K562 (cell line): ENCODE measurements around the gene RPS19. TPM values are rescaled to one million over a fixed set of nuclear protein-coding genes. Genes with fewer than 3 reads are reported as not detected.

Source experiments
- ARID1B ChIP-seq: fragments of 450-650 bp; IDR thresholded peaks from 2 replicates; pipeline ENCODE4 v1.6.1; 2016; ENCODE audit warnings: antibody characterized with exemption, mild to moderate bottlenecking, inconsistent platforms
- BMI1 ChIP-seq: fragments of 150-350 bp; IDR thresholded peaks from 2 replicates; pipeline ENCODE4 v1.6.1; 2014; ENCODE audit warnings: low read length
- E2F1 ChIP-seq: sonication (generic); formaldehyde crosslinking; IDR thresholded peaks from 2 replicates; pipeline ENCODE4 v1.8.1; 2023; ENCODE audit warnings: mild to moderate bottlenecking, missing genetic modification reagents, moderate library complexity
- EHMT2 ChIP-seq: fragments of 450-650 bp; IDR thresholded peaks from 2 replicates; pipeline ENCODE4 v1.6.1; 2018; ENCODE audit warnings: antibody characterized with exemption
- FOXJ2 ChIP-seq: fragments of 200-800 bp; sonication (Bioruptor generic); IDR thresholded peaks from 2 replicates; pipeline ENCODE4 v1.6.1; 2016; ENCODE audit warnings: missing genetic modification characterization, missing compliant biosample characterization
- FUS ChIP-seq: fragments of 200-400 bp; formaldehyde crosslinking; optimal IDR thresholded peaks from 2 replicates; pipeline ENCODE3; 2017; ENCODE audit warnings: low read depth, low read length
- KDM5B ChIP-seq: fragments of 200-600 bp; sonication (generic); IDR thresholded peaks from 2 replicates; pipeline ENCODE4 v1.6.1; 2012; ENCODE audit warnings: low read depth, mild to moderate bottlenecking, moderate library complexity, low read length, control low read depth, inconsistent platforms; ENCODE audit not compliant: insufficient replicate concordance
- MTF1 ChIP-seq: fragments of 250-450 bp; sonication (Bioruptor Pico); IDR thresholded peaks from 2 replicates; pipeline ENCODE4 v1.9.0; 2021; ENCODE audit warnings: moderate library complexity, mild to moderate bottlenecking, inconsistent platforms, borderline replicate concordance
- NBN ChIP-seq: fragments of 450-650 bp; IDR thresholded peaks from 2 replicates; pipeline ENCODE4 v1.6.1; 2016; ENCODE audit warnings: low read depth, mild to moderate bottlenecking
- NR2C2 ChIP-seq, 2 experiments: fragments of 200-800 bp in 1 of 2; sonication (Bioruptor generic) in 1 of 2; sonication (generic) in 1 of 2; formaldehyde crosslinking in 1 of 2; IDR thresholded peaks; 2 replicates each; pipeline versions ENCODE4 v1.6.1 to v1.8.0; 2016 to 2022; ENCODE audit warnings: mild to moderate bottlenecking in 1 of 2, missing compliant biosample characterization in 1 of 2, missing genetic modification characterization in 1 of 2, missing genetic modification reagents in 1 of 2
- RBM15 ChIP-seq: fragments of 200-400 bp; formaldehyde crosslinking; IDR thresholded peaks from 2 replicates; pipeline ENCODE4 v1.6.1; 2018; ENCODE audit warnings: mild to moderate bottlenecking, low read length, moderate library complexity; ENCODE audit not compliant: insufficient read depth
- TGIF2 ChIP-seq: sonication (generic); formaldehyde crosslinking; IDR thresholded peaks from 2 replicates; pipeline ENCODE4 v1.8.1; 2022; ENCODE audit warnings: mild to moderate bottlenecking, missing genetic modification reagents, moderate library complexity
- YBX1 ChIP-seq: fragments of 450-650 bp; IDR thresholded peaks from 2 replicates; pipeline ENCODE4 v1.7.1; 2016; ENCODE audit warnings: mild to moderate bottlenecking
- ZC3H11A ChIP-seq: IDR thresholded peaks from 2 replicates; pipeline ENCODE4 v1.6.1; 2012; ENCODE audit warnings: low read depth, low read length, improper control_type of control experiment
- ZFPM2 ChIP-seq: fragments of 250-450 bp; sonication (Bioruptor Pico); IDR thresholded peaks from 2 replicates; pipeline ENCODE4 v1.5.1; 2022; ENCODE audit warnings: mild to moderate bottlenecking
- ZNF253 ChIP-seq: fragments of 250-450 bp; sonication (Bioruptor Pico); conservative IDR thresholded peaks from 2 replicates; pipeline ENCODE4 v1.6.1; 2021; ENCODE audit warnings: mild to moderate bottlenecking
- ZNF507 ChIP-seq: conservative IDR thresholded peaks from 2 replicates; pipeline ENCODE4 v1.6.1; 2017; ENCODE audit warnings: missing genetic modification characterization, missing compliant biosample characterization
- polyA plus RNA-seq, 8 experiments: library from polyadenylated mRNA; depleted of rRNA in 4 of 8; stranded (reverse) in 5 of 8; unstranded in 3 of 8; fragments of >200 nt; fragmentation: Nextera tagmentation in 2 of 8; fragmentation: Illumina TruSeq in 1 of 8; extraction: Ambion mirVana in 2 of 8; extraction: Trizol in 1 of 8; gene quantifications; 2 replicates each; pipeline versions ENCODE4 v1.2.1 to v1.2.3, GENCODE V29; 2011 to 2014; ENCODE audit warnings: inconsistent platforms in 1 of 8, missing spikeins in 1 of 8
- total RNA-seq, 7 experiments: library from RNA; depleted of rRNA in 6 of 7; stranded (reverse); fragments of >200 nt in 6 of 7; fragmentation: Illumina TruSeq in 2 of 7; extraction: Trizol in 2 of 7; gene quantifications; 2 replicates each; pipeline versions ENCODE4 v1.2.1 to v1.2.3, GENCODE V29; 2011 to 2021; ENCODE audit warnings: low replicate concordance in 1 of 7
- TF ChIP-seq, protein P1 (sequence below): fragments of 200-800 bp; sonication (Bioruptor generic); IDR thresholded peaks from 2 replicates; pipeline ENCODE4 v1.6.1; 2016; ENCODE audit warnings: missing genetic modification characterization, missing compliant biosample characterization
- TF ChIP-seq, protein P2 (sequence below): fragments of 250-450 bp; sonication (Bioruptor Pico); IDR thresholded peaks from 2 replicates; pipeline ENCODE4 v1.5.0; 2020; ENCODE audit warnings: mild to moderate bottlenecking, borderline replicate concordance

Gene RPS19
- total and polyA plus RNA-seq, 9 of the 15 experiments (the other 6 are each of a cell fraction or from before 2014, with no cell fraction given): 1,964 to 3,408 (median 2,747) TPM

GRCh38 chr19:41882568-41883462 lies 22.8 kb downstream of the RPS19 start, which contains the start of gene ARHGEF1 (continued):
- TF ChIP-seq, protein P1, sequence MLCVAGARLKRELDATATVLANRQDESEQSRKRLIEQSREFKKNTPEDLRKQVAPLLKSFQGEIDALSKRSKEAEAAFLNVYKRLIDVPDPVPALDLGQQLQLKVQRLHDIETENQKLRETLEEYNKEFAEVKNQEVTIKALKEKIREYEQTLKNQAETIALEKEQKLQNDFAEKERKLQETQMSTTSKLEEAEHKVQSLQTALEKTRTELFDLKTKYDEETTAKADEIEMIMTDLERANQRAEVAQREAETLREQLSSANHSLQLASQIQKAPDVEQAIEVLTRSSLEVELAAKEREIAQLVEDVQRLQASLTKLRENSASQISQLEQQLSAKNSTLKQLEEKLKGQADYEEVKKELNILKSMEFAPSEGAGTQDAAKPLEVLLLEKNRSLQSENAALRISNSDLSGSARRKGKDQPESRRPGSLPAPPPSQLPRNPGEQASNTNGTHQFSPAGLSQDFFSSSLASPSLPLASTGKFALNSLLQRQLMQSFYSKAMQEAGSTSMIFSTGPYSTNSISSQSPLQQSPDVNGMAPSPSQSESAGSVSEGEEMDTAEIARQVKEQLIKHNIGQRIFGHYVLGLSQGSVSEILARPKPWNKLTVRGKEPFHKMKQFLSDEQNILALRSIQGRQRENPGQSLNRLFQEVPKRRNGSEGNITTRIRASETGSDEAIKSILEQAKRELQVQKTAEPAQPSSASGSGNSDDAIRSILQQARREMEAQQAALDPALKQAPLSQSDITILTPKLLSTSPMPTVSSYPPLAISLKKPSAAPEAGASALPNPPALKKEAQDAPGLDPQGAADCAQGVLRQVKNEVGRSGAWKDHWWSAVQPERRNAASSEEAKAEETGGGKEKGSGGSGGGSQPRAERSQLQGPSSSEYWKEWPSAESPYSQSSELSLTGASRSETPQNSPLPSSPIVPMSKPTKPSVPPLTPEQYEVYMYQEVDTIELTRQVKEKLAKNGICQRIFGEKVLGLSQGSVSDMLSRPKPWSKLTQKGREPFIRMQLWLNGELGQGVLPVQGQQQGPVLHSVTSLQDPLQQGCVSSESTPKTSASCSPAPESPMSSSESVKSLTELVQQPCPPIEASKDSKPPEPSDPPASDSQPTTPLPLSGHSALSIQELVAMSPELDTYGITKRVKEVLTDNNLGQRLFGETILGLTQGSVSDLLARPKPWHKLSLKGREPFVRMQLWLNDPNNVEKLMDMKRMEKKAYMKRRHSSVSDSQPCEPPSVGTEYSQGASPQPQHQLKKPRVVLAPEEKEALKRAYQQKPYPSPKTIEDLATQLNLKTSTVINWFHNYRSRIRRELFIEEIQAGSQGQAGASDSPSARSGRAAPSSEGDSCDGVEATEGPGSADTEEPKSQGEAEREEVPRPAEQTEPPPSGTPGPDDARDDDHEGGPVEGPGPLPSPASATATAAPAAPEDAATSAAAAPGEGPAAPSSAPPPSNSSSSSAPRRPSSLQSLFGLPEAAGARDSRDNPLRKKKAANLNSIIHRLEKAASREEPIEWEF (CRISPR knock-in tag): no peak
- no peak for TF ChIP-seq YBX1
- TF ChIP-seq ZFPM2 (CRISPR knock-in tag): no peak
- TF ChIP-seq KDM5B: peak; percentile 51
- no peak for TF ChIP-seq MTF1 (CRISPR knock-in tag)
- no peak for TF ChIP-seq NBN
- no peak for TF ChIP-seq ZC3H11A
- TF ChIP-seq EHMT2: no peak
- TF ChIP-seq ARID1B: peak; percentile 9; the same call in 1 of the 2 replicates
- TF ChIP-seq TGIF2 (CRISPR knock-in tag): no peak
- TF ChIP-seq RBM15: no peak
- no peak for TF ChIP-seq FOXJ2 (tag)
- no peak for TF ChIP-seq NR2C2 (CRISPR knock-in tag; IDR thresholded peaks at IDR 0.05)
- no peak; the same call in 1 of the 2 replicates for TF ChIP-seq NR2C2 (tag; IDR thresholded peaks at IDR 0.05)
- TF ChIP-seq, protein P2, sequence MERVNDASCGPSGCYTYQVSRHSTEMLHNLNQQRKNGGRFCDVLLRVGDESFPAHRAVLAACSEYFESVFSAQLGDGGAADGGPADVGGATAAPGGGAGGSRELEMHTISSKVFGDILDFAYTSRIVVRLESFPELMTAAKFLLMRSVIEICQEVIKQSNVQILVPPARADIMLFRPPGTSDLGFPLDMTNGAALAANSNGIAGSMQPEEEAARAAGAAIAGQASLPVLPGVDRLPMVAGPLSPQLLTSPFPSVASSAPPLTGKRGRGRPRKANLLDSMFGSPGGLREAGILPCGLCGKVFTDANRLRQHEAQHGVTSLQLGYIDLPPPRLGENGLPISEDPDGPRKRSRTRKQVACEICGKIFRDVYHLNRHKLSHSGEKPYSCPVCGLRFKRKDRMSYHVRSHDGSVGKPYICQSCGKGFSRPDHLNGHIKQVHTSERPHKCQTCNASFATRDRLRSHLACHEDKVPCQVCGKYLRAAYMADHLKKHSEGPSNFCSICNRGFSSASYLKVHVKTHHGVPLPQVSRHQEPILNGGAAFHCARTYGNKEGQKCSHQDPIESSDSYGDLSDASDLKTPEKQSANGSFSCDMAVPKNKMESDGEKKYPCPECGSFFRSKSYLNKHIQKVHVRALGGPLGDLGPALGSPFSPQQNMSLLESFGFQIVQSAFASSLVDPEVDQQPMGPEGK (CRISPR knock-in tag): no peak
- TF ChIP-seq BMI1: no peak
- no peak for TF ChIP-seq ZNF253 (CRISPR knock-in tag)
- no peak for TF ChIP-seq E2F1
- TF ChIP-seq FUS: no peak
- no peak for TF ChIP-seq ZNF507
